SIG-M5 treated with dmso at 0.1 percent for 504 hours (cell line): ENCODE results near the gene ERN1.

Source experiments
- DNase-seq: peaks from one replicate; lab custom pipeline; 2025; ENCODE audit not compliant: unreplicated experiment; lab: John Stamatoyannopoulos, UW

The ERN1 gene

GRCh38 chr17:64158406-64158805 is 28.5 kb upstream of the ERN1 start:
- DNase-seq, result no peak

GRCh38 chr17:64157669-64158180 is 27.8 kb upstream of the ERN1 start:
- no peak for DNase-seq

DNA sequence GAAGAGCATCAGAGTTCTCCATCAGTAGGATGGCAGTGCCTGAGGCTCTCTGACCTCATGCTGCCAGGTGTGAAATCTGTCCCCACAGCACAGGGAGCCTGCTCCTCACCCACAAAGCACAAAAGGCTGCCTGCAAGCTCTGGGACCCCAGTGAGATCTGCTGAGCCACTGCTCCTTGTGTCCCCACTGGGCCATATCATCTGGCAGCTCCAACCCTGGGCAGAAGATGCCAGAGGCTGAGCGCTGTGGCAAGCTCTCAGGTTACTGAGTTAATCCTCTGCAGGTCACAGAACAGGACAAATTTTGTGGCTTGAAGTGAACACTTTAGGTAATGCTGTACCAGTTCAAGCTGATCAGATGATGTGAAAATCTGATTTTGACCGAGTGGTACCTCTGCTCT is 26.7 kb upstream of the ERN1 start:
- no peak for DNase-seq

- DNase-seq, result no peak
Observed at GRCh38 chr17:64155751-64156544, 26.0 kb upstream of the ERN1 start.

DNA sequence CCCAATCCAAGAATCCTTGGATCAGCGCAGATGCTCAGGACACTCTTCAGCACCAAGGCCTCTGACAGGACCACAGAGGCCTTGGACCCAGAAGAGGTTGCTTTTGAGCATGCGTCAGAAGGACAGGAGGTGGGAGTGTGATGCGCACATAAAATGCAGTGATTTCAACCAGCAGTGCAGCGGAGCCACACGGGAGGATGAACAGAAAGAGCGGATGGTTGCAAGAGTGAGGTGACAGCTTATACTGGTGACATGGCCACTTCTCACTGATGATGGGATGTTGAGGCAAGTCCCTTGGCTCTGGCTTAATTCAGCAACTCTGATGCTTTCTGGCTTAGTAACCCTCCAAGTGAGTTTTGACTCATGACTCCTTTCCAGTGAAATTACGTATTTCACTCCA is 25.2 kb upstream of the ERN1 start:
- no peak for DNase-seq

GRCh38 chr17:64154717-64155116 is 24.8 kb upstream of the ERN1 start:
- no peak for DNase-seq

- DNase-seq, result no peak
Observed at GRCh38 chr17:64154313-64154695, 24.4 kb upstream of the ERN1 start.

DNA sequence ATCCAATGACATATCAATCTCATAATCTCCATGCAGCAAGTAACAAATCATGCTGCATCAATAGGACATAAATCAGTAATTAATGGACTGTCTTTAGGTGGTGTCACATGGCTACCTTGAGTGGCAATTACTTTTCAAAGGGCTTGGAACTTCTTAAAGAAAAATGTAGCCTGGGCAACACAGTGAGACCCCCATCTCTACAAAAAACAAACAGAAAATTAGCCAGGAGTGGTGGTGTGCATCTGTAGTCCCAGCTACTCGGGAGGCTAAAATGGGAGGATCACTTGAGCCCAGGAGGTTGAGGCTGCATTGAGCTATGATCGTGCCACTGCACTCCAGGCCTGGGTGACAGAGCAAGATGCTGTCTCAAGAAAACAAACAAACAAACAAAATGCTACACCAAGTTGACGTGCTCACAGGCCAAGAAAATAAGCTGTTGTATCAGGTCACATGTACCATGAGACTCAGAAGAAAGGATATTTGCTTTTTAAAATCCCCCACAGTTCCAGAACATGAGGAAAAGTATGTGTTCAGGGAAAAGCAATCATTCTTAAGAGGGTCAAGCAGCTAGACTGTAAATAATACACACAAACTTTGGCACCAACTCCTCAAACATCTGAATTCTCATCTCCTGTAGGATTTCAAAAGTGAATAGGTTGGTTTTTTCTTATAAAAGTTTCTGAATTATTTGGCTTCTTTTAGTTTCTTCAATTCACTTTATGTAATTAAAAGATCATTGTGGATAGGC is 23.8 kb upstream of the ERN1 start:
- no peak for DNase-seq

DNA sequence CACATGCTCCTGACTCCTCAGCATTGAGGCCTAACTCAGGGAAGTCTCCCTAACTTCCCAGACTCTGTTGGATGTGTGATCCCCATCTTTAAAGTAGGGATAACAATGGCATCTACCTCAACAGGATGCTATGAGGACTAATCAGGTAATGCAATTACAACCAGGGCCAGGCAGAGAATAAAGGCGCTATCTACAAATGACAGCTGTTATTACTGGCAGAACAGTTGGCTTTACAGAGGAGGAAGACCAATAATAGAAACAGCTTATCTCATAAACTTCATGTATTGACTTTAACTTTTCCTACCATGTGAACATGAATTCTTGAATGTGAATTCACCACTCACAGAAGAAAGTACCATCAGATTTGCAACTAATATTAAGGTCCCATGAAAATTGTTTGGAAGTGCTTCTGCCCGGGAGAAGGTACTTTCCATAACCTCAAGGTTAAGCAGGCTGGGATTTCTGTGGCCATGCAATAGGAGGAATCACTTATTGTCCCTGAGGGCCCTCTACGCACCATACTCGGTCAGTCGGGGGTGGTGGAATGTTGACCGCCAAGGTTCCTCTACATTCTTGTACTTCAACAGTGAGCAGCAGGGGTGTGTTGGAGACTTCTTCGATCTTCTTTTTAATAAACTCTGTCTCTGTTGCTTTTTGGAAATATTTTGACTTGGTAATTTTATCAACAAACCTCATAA is 22.6 kb upstream of the ERN1 start:
- no peak for DNase-seq

DNA sequence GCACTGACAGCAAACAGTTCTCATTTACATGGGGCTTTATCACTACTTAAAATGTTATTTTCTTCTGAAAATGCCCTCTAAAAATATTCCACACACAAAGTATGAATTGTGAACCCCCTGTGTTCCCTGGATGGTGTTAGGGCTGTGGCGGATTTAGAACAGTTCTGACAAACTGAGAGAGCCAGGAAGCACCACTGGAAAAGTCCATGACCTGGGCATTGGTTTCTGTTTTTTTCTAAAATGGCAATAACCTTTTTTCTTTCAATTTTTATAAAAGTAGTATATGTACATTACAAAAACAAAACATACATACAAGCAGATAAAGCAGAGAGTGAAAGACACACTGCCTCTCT is 21.0 kb upstream of the ERN1 start:
- no peak for DNase-seq

GRCh38 chr17:64150237-64151015 is 20.5 kb upstream of the ERN1 start:
- DNase-seq, result peak; percentile 54

- DNase-seq, result no peak
Observed at GRCh38 chr17:64149196-64149595, 19.3 kb upstream of the ERN1 start.

DNA sequence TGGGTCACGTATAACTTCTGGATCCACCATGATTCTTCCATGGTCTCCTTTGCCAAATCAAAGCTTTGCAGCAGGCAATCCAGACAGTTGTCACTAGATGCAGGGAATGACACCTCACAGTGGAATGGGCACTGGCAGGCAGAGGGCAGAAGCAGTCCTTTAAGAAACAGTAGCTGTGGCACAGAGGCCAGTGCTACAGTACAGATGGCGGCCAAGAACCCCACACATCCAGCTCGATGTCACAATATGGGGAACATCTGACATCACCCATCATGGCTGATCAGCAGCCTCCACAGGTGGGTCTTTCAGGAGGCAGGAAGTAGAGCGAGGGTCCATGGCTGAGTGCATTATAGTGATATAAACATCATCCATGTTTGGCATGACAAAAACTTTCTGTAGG is 18.8 kb upstream of the ERN1 start:
- peak; percentile 59 for DNase-seq

DNA sequence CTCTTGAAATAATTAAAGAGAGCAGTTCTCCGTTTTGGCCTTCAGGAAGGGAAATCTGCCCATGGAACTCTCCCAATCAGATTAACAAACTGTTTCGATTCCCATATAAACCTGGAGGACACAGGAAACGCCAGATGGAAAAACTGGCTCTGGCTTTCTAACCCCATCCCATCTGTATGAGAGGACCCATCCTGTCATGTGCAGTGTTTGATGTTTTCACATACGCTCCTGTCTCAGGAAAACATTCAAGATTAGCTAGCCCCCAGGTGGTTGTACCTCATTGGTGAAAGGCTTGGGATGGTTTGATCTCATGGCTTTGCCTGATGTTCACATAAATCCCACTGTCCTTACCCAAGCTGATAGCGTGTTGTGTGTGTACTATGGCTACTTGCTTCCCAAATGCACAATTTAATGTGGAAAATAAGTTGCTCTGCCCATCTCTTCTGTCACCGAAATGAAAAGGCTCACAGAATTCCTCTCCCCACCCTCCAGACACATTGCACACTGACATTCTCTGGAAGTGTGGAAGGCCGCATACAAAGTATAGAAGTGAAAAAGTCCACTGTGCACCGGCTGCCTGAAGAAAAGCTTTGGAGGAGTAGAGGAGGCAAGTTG is 18.2 kb upstream of the ERN1 start:
- no peak for DNase-seq

DNA sequence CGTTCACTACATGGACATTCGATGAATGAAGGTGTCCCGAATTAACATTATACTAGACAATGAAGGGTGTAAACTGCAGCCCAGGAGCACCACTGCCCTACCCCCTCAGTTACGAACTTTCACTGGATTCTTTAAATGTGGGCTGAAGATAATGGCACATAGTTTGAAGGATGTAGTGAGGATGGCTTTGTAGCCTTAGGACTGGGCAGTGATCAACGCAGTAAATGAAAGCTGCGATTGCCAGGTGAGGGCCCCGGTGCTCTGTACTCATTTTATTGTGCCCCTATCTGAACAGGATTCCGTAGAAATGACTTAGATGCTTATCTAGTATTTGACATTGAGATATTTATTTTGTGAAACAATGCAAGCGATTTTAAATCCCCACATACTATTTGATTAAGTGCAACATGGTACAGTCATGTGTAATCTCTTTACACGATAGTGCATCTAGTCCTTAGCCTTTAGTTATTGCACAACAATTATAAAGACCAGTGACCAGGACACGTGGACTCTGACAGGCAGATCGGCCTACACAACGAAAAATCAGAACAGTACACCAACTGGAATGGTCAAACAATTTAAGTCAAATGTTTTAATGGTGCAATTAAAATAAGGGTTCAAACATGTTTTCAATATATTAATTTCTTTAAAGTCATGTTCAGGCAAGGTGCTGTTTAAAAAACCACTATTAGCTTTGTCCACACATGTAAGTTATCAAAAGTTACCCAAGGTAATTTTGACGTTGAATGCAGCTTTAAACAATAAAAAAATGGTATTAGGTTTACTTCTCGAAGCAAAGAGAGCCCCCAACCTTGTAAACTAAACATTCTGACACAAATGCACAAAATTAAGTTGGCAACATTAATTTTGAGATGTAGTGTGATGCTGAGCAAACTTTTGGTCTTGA is 17.4 kb upstream of the ERN1 start:
- DNase-seq, result peak; percentile 55

DNA sequence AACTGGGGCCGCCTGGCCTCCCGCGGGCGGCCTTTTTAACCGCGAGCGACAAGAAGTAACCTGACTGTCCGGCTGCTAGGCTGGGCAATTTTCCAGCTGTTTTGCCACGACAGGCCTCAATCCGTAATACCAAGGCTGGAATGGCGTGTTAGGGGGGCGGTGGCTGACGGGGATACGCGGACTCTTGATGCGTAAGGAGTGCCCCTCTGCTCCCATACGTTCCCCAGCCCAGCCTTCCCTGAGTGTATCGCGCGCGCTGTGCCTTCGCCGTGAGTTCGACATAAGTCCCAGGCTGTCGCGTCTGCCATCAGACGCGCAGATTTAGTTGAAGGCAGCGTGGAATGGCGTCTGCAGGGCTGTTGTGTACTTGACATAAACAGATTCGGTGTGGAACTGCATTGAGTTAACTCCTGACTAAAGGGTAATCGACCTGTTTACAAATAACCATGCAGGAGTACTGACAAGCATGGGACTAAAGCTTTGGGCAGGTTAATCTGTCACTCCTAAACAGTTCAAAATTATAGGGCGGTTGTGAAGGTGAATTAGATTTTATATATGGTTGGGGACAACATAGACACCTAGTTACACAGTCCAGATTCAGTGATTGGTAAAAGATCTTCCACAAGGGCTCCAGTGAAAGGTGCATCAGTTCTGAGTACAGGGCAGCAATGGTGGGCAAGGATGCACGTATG is 16.6 kb upstream of the ERN1 start:
- DNase-seq, result peak; percentile 45

GRCh38 chr17:64145751-64146417 is 15.9 kb upstream of the ERN1 start:
- DNase-seq, result peak; percentile 100

DNA sequence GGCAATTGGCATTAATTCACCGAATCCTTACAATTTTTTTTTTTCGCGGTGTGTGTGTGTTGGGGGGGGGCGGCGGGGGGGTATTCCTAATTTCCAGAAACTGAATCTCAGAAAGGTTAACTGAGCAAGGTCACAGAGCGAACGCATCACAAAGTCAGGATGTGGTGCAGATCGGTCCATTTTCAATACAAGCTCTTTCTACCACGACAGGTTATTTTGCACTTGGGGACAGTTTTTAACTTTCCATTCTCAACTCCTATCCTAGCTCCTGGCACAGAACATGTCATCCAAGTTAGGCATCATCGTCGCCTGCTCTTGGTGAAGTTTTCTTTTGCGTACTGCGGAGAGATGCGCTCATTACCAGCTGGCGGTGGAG is 15.4 kb upstream of the ERN1 start:
- no peak for DNase-seq

DNA sequence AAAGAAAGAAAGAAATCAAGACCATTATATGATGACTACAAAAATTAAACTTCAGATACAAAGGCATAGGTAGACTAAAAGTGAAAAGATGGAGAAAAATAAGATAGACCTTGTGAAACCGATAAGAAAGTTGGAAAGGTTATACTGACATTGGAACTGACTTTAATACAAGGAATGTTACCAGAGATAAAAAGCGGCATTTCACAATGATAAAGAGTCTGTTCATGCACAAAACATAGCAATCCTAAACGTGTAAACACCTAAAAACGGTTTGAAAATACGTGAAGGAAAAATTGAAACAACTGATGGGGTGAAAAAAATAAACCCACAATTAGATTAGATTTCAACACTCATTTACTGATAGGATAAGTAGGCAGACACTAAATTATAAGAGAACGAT is 9.6 kb upstream of the ERN1 start:
- DNase-seq, result no peak
